PFSK-1 (cell line): Measurements from ENCODE around the gene TRPM3. TPM values are rescaled to one million over a fixed set of nuclear protein-coding genes. Genes with fewer than 3 reads are reported as not detected.

Source experiments
- FOXP2 ChIP-seq: optimal IDR thresholded peaks from 2 replicates; pipeline ENCODE3; 2011; ENCODE audit warnings: borderline replicate concordance, control low read depth, inconsistent platforms; ENCODE audit not compliant: insufficient read depth; ENCODE audit errors: extremely low read length, extremely low read depth
- POLR2AphosphoS5 ChIP-seq: IDR thresholded peaks from 2 replicates; pipeline ENCODE4 v1.6.1; 2012; ENCODE audit warnings: low read depth, mild to moderate bottlenecking, control low read depth, low read length, moderate library complexity
- SIN3A ChIP-seq: IDR thresholded peaks from 2 replicates; pipeline ENCODE4 v1.6.1; 2012; ENCODE audit warnings: mild to moderate bottlenecking, low read length, moderate library complexity, borderline replicate concordance; ENCODE audit not compliant: insufficient read depth
- TAF1 ChIP-seq: IDR thresholded peaks from 2 replicates; pipeline ENCODE4 v1.6.1; 2012; ENCODE audit warnings: low read length, control low read depth, borderline replicate concordance; ENCODE audit not compliant: insufficient read depth
- polyA plus RNA-seq: library from polyadenylated mRNA; unstranded; fragments of >200 nt; gene quantifications from one replicate; pipeline ENCODE4 v1.2.1, GENCODE V29; 2012; ENCODE audit warnings: low read depth, missing spikeins; ENCODE audit not compliant: insufficient read length
- TF ChIP-seq, protein P1 (sequence below), 2 experiments: IDR thresholded peaks; 2 replicates each; pipeline versions ENCODE4 v1.6.1 to v1.8.0; 2011 to 2012; ENCODE audit warnings: low read depth in 2 of 2, low read length in 2 of 2, control low read depth in 1 of 2, inconsistent platforms in 1 of 2, mild to moderate bottlenecking in 1 of 2, moderate library complexity in 1 of 2; ENCODE audit not compliant: insufficient read depth in 1 of 2

Gene TRPM3
- 0.14 TPM for polyA plus RNA-seq

DNA sequence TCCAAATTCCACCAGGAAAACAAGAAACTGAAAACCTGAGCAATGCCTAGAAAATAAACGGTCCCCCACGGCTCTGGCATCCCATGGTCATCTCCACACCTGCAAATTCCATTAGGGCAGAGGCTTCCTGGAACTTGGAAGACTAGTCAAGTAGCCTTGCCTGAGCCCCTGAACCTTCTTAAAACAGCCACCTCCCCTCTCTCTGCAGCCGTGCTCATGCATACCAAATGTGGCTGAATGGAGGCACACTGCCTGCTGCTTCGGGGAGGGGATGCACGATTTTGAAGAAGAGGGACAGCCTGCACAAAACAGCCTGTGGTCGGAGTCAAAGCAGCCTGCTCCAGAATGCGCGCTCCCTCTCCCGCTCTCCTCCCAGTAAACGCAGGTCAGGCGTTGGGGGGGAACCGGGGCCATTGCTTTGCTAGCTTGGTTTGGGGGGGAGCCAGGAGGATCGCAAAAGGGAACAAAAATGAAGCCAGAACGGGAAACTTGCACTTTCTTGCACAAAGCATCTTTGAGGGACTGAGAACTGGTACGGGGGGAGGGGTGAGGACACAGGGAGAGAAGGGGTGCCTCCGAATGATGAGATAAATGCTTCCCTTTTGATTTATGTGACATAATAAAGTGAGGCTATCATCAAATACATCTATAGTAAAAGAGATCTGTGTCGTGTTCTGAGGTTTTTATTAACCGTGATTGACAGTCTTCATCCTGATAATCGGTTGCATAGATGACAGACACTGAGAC lies at the start of gene TRPM3:
TSS of gene TRPM3 (minus strand) at position 347 of the 747 bp plus-strand sequence. CDS start at position 80, 267 bp downstream.
- TF ChIP-seq, protein P1, sequence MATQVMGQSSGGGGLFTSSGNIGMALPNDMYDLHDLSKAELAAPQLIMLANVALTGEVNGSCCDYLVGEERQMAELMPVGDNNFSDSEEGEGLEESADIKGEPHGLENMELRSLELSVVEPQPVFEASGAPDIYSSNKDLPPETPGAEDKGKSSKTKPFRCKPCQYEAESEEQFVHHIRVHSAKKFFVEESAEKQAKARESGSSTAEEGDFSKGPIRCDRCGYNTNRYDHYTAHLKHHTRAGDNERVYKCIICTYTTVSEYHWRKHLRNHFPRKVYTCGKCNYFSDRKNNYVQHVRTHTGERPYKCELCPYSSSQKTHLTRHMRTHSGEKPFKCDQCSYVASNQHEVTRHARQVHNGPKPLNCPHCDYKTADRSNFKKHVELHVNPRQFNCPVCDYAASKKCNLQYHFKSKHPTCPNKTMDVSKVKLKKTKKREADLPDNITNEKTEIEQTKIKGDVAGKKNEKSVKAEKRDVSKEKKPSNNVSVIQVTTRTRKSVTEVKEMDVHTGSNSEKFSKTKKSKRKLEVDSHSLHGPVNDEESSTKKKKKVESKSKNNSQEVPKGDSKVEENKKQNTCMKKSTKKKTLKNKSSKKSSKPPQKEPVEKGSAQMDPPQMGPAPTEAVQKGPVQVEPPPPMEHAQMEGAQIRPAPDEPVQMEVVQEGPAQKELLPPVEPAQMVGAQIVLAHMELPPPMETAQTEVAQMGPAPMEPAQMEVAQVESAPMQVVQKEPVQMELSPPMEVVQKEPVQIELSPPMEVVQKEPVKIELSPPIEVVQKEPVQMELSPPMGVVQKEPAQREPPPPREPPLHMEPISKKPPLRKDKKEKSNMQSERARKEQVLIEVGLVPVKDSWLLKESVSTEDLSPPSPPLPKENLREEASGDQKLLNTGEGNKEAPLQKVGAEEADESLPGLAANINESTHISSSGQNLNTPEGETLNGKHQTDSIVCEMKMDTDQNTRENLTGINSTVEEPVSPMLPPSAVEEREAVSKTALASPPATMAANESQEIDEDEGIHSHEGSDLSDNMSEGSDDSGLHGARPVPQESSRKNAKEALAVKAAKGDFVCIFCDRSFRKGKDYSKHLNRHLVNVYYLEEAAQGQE (IDR thresholded peaks at IDR 0.05; ENCODE audit: insufficient read depth in 1 of 2, low read depth in 2 of 2, low read length in 2 of 2), result no peak
- TF ChIP-seq SIN3A (no peak), FOXP2 (no peak), POLR2AphosphoS5 (no peak), TAF1 (no peak)

DNA sequence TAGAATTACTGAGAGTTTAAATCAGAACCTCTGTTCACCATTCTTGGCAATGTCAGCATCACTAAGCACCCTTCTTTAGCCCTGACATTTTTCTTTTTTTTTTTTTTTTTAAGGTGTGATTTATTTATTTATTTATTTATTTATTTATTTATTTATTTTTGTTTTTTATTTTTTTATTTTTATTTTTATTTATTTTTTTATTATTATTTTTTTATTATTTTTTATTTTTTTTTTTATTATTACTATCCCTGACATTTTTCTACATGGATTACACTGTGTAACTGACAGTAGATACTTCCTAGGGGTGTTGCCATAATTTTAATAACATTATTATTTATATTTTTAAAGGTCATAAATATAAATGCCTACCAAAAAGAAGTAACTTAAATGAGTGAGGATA lies 47.0 kb upstream of the TRPM3 start:
- TF ChIP-seq POLR2AphosphoS5 (no peak), TAF1 (no peak), FOXP2 (no peak), SIN3A (no peak)
- TF ChIP-seq, protein P1 (IDR thresholded peaks at IDR 0.05; ENCODE audit: insufficient read depth in 1 of 2, low read depth in 2 of 2, low read length in 2 of 2), result no peak

DNA sequence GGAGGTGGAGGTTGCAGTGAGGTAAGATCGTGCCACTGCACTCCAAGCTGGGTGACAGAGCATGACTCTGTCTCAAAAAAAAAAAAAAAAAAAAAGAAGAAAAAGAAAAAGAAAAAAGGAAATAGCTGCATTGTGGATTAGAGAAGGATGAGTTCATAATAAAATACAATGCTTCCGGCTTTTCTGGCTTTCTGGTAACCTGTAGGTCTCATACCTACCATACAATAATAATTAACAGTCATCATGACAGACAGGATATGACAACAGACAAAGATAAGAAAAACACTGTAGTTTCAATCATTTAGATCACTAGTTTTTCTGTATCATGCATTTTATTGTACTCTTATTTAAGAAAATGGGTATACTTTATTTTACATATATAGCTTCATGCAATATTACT lies 40.7 kb upstream of the TRPM3 start:
- TF ChIP-seq FOXP2, result no peak
- TF ChIP-seq, protein P1 (IDR thresholded peaks at IDR 0.05; ENCODE audit: insufficient read depth in 1 of 2, low read depth in 2 of 2, low read length in 2 of 2), result no peak
- TF ChIP-seq TAF1, result no peak
- TF ChIP-seq SIN3A, result no peak
- no peak for TF ChIP-seq POLR2AphosphoS5

DNA sequence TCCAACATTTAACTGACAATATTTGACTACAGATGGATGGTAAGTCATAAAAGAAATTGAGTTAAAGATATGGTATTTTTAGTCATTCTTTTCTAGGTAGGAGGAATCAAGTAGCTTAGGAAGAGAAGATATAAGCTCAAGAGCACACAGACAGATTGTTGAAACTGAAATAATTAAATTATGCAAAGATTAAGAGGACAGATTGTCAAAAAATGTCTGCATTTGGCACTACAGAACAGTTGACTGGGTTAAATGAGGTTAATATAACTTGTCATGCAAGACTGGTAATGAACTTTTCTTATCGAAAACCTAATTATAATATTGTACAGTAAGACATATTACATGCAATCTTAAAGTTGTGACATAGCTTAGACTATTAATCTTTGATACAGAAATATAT lies 36.3 kb upstream of the TRPM3 start:
- TF ChIP-seq POLR2AphosphoS5, result no peak
- TF ChIP-seq SIN3A, result no peak
- TF ChIP-seq, protein P1 (IDR thresholded peaks at IDR 0.05; ENCODE audit: insufficient read depth in 1 of 2, low read depth in 2 of 2, low read length in 2 of 2), result no peak
- no peak for TF ChIP-seq TAF1
- no peak for TF ChIP-seq FOXP2

DNA sequence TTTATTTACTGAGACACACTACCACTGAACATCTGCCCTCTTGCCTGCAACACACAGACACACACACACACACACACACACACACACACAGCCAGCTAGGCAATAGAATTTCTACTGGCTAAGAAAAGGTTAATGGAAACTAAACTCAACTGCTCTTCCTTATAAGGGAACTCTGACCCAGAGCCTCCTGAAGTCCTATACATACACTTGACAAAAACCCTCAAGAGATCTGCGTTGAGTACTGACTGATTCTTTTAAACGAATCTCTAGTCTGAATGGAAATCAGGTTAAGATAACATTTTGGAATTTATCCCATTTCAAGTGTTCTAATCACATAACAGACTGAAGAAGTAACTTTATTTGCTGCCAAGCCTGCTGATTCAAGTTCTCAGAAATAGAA lies 25.9 kb upstream of the TRPM3 start:
- TF ChIP-seq SIN3A (no peak), POLR2AphosphoS5 (no peak), TAF1 (no peak), FOXP2 (no peak)
- TF ChIP-seq, protein P1 (IDR thresholded peaks at IDR 0.05; ENCODE audit: insufficient read depth in 1 of 2, low read depth in 2 of 2, low read length in 2 of 2), result no peak
